Lower lobe of right lung (tissue), 2 donors: ENCODE data around the gene ABHD12B. TPM values are rescaled to one million over a fixed set of nuclear protein-coding genes. Genes with fewer than 3 reads are reported as not detected.
"Not testable (repeated sequence)": the region's sequence is repeated elsewhere in the genome, so short reads cannot be mapped to it uniquely, and the experiment has no call there.

ENCODE experiments used
- ATAC-seq, 2 donors: fragments of 200-7000 bp; cut with Tn5 transposase; one replicate each; pipeline ENCODE4 v1.9.1; 2020 to 2022; ENCODE audit warnings: mild to moderate bottlenecking in 2 of 2, moderate library complexity in 2 of 2
- DNase-seq: peaks from one replicate; pipeline ENCODE4 v3.0.0-alpha.2; 2020
- H3K27ac ChIP-seq: fragments of 200-600 bp; one replicate; pipeline ENCODE4 v1.8.0; 2022
- H3K27me3 ChIP-seq: fragments of 200-600 bp; one replicate; pipeline ENCODE4 v1.8.0; 2022; ENCODE audit warnings: low read depth
- H3K36me3 ChIP-seq: fragments of 200-600 bp; one replicate; pipeline ENCODE4 v1.8.0; 2022; ENCODE audit warnings: mild to moderate bottlenecking
- H3K4me1 ChIP-seq: fragments of 200-600 bp; one replicate; pipeline ENCODE4 v1.8.0; 2022
- H3K4me3 ChIP-seq: fragments of 200-600 bp; one replicate; pipeline ENCODE4 v1.8.0; 2022; ENCODE audit warnings: mild to moderate bottlenecking
- H3K9me3 ChIP-seq: fragments of 200-600 bp; one replicate; pipeline ENCODE4 v1.8.0; 2022
- intact Hi-C: fragments of 100-400 bp; cut with DNase I; formaldehyde crosslinking; loops from one replicate; pipeline ENCODE4 v1.11.0; 2022
- total RNA-seq: library from RNA; stranded (reverse); fragmentation: NEBNext Ultra II Directional; extraction: Animal tissue kit (Norgen Biotek cat#: 25700); gene quantifications from one replicate; pipeline ENCODE4 v1.2.1, GENCODE V29; 2021
- TF ChIP-seq, protein P1 (sequence below): fragments of 200-600 bp; IDR thresholded peaks from one replicate; pipeline ENCODE4 v1.8.0; 2022; ENCODE audit warnings: antibody characterized with exemption, mild to moderate bottlenecking
- donor health status: DM: no; HTN: yes; CAD: no; lungs with severe emphysema.

Gene ABHD12B
- total RNA-seq, 1 donor from 2014 or later: not detected

DNA sequence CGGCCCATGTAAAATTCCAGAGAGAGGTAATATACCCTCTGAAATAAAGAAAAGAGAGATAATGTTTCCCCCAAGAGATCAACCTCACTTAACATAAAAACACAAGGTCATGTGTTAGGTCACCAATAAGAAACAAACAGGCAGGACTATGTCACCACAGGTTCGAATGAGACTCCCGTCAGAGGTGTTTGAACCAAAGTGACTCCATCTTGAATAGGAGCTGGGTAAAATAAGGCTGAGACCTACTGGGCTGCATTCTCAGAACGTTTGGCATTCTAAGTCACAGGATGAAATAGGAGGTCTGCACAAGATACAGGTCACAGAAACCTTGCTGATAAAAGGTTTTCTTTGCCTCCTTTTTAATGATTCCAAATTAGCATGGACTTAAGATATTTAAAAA, 65.9 kb downstream of the ABHD12B start:
- no peaks in the 10 kb centered on the region for H3K4me1 ChIP-seq
- no peak for DNase-seq
- no peak overlapping the region for H3K4me3 ChIP-seq
- intact Hi-C loops: no loop called here
- H3K36me3 ChIP-seq: peaks cover 13% of the 10 kb centered on the region
- ATAC-seq: no peak
- TF ChIP-seq, protein P1, sequence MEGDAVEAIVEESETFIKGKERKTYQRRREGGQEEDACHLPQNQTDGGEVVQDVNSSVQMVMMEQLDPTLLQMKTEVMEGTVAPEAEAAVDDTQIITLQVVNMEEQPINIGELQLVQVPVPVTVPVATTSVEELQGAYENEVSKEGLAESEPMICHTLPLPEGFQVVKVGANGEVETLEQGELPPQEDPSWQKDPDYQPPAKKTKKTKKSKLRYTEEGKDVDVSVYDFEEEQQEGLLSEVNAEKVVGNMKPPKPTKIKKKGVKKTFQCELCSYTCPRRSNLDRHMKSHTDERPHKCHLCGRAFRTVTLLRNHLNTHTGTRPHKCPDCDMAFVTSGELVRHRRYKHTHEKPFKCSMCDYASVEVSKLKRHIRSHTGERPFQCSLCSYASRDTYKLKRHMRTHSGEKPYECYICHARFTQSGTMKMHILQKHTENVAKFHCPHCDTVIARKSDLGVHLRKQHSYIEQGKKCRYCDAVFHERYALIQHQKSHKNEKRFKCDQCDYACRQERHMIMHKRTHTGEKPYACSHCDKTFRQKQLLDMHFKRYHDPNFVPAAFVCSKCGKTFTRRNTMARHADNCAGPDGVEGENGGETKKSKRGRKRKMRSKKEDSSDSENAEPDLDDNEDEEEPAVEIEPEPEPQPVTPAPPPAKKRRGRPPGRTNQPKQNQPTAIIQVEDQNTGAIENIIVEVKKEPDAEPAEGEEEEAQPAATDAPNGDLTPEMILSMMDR: no peak
- H3K27me3 ChIP-seq: no peaks in the 10 kb centered on the region
- no peaks in the 10 kb centered on the region for H3K9me3 ChIP-seq
- H3K27ac ChIP-seq: no peak overlapping the region

DNA sequence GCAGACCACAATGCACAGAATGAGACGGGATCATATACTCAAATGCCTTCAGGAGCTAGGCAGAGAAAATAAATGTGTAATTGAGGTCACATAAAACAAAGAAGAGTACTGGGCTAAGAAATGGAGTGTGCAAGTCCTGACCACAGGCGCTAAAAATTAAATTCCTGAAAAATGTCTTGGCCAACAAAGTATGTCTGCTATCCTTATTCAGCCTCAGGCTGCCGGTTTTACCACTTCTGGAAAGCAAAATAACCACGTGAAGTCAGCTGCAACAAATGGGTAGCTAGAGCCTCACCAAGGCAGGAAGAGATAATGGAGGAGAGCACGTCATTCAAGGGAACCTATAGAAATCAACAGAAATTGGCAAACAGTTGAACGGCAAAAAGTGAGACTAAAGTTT, 69.3 kb downstream of the ABHD12B start:
- Histone ChIP-seq H3K4me3 (no peak overlapping the region), H3K4me1 (no peaks in the 10 kb centered on the region), H3K36me3 (no peaks in the 10 kb centered on the region), H3K9me3 (no peaks in the 10 kb centered on the region), H3K27ac (no peak overlapping the region), H3K27me3 (no peaks in the 10 kb centered on the region)
- TF ChIP-seq, protein P1: no peak
- no peak for ATAC-seq
- intact Hi-C loops: no loop called here
- DNase-seq: no peak

DNA sequence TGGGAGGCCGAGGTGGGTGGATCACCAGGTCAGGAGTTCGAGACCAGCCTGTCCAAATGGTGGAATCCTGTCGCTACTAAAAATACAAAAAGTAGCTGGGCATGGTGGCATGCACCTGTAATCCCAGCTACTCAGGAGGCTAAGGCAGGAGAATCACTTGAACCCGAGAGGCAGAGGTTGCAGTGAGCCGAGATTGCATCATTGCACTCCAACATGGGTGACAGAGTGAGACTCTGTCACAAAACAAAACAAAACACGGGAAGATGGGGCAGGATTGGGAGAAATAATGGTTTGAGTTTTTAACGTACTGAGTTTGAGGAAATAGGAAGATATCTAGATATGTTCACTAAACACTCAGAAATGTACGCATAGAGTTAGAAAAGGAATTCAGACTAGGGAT, 69.8 kb downstream of the ABHD12B start:
- H3K27ac ChIP-seq, H3K27me3 ChIP-seq, H3K9me3 ChIP-seq, ATAC-seq, H3K4me1 ChIP-seq, DNase-seq, H3K36me3 ChIP-seq, H3K4me3 ChIP-seq, intact Hi-C loops: not testable (repeated sequence)

DNA sequence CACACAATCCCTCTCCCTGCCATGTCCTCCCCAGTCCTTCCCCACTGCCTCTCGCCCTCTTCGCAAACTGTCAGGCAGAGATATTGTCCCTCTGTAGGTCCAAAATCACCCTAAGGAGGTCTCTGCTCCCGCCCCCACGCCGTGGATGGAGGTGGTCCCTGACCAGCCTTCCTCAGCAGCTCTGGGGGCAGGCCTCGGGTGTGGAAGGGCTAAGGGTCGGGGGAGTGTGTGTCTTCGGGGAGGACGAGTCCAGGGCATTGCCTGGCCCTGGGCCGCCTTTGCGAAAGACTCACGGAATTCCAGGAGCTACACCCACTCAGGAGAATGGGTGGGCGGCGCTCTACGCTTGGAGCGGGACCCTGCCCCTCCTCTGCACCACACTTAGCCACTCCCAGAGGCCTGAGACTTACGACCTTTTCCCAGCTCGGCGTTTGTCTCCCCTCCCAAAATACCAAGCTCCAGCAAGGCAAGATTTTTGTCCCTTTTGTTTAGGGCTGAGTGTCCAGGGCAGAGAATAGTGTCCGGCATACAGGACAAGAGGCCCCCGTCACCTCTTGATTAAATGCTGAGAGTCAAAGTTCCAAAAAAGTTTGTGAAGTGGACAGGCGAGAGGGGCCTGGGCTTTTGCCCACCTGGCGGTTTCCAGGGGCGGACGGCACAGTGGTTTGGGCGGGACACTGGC, 71.5 kb downstream of the ABHD12B start:
- Histone ChIP-seq H3K36me3 (no peaks in the 10 kb centered on the region), H3K27ac (peak overlapping the region; percentile 88), H3K9me3 (no peaks in the 10 kb centered on the region), H3K27me3 (no peaks in the 10 kb centered on the region), H3K4me3 (peak overlapping the region; percentile 74), H3K4me1 (no peaks in the 10 kb centered on the region)
- ATAC-seq: peak; percentile 70 to 81
- TF ChIP-seq, protein P1: no peak
- intact Hi-C loops: no loop called here
- DNase-seq: peak; percentile 70

DNA sequence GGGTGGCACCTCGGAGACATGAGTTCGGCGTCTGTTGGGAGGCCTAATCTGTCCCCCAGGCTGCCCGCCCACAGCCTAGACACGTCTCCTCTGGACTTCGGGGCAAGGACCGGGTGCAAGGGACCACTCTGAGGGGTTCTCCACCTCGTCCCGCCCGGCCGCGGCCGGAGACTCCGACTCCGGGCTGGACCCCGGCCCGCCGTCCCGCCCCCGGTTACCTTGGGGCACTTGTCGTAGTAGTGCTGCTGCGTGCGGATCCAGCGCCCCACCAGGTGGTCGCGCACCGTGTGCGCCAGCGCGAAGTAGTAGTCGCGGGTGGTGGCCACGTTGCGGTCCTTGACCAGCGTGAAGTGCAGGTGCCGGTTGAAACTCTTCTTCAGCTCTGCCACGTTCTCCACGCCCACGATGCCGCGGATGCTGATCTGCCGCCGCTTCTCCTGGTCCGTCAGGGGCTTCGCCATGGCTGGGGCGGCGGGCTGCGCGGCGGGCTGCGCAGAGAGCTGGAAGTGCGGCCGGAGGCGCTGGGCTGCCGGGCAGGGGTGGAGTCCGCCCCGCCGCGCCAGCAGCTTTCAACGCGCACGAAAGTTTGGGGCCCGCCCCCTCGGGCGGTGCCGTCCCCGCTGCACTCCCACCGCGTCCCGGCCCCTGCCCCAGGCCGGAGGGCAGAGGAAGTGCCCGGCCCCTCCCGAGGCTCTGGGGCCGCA, 72.2 kb downstream of the ABHD12B start, which contains the start of gene PYGL:
PYGL (minus strand) TSS at position 541 of the 704 bp plus-strand sequence; CDS start at position 461, 80 bp downstream.
- intact Hi-C loops: no loop called here
- peak; percentile 97 to 98 for ATAC-seq
- DNase-seq: peak; percentile 89

More for the DNA sequence above, 72.2 kb downstream of the ABHD12B start, which contains the start of gene PYGL:
- Histone ChIP-seq H3K36me3 (no peaks in the 10 kb centered on the region), H3K9me3 (no peaks in the 10 kb centered on the region), H3K27ac (peak within 1 kb of the TSS; percentile 88), H3K4me1 (no peaks in the 10 kb centered on the region), H3K4me3 (peak within 1 kb of the TSS; percentile 74), H3K27me3 (no peaks in the 10 kb centered on the region)
- TF ChIP-seq, protein P1: no peak
